Activated B cell treated with CpG ODN at 0.5 μM for 24 hours (primary cell): ENCODE measurements around the gene RHD. TPM values are rescaled to one million over a fixed set of nuclear protein-coding genes. Genes with fewer than 3 reads are reported as not detected.

Experiments
- ATAC-seq: fragments of 200-7000 bp; cut with Tn5 transposase; one replicate; pipeline ENCODE4 v1.10.0; 2021; ENCODE audit warnings: low read depth, mild to moderate bottlenecking, moderate library complexity
- CTCF ChIA-PET: fragments of 350-600 bp; sonication (Branson Sonifier 250); formaldehyde crosslinking; loops from one replicate; lab custom pipeline; 2021; ENCODE audit warnings: antibody characterized with exemption; lab: Charles Lee
- POLR2A ChIA-PET: fragments of 350-600 bp; sonication (Branson Sonifier 250); formaldehyde crosslinking; loops from one replicate; lab custom pipeline; 2021; ENCODE audit warnings: antibody characterized with exemption; lab: Charles Lee
- DNase-seq: peaks from one replicate; pipeline ENCODE4 v3.0.0; 2022
- H3K27ac Mint-ChIP-seq: one replicate; pipeline ENCODE4 v1.8.0; 2020; ENCODE audit warnings: mixed read lengths
- H3K27me3 Mint-ChIP-seq: one replicate; pipeline ENCODE4 v1.8.0; 2021; ENCODE audit warnings: mixed read lengths
- H3K36me3 Mint-ChIP-seq: one replicate; pipeline ENCODE4 v1.8.0; 2021; ENCODE audit warnings: low read depth, mixed read lengths
- H3K4me1 Mint-ChIP-seq: one replicate; pipeline ENCODE4 v1.8.0; 2021; ENCODE audit warnings: mixed read lengths
- H3K4me3 Mint-ChIP-seq: one replicate; pipeline ENCODE4 v1.8.0; 2020; ENCODE audit warnings: mild to moderate bottlenecking, mixed read lengths
- H3K9me3 Mint-ChIP-seq: one replicate; pipeline ENCODE4 v1.8.0; 2020; ENCODE audit warnings: mixed read lengths
- CTCF ChIP-seq: fragments of 200-600 bp; IDR thresholded peaks from one replicate; pipeline ENCODE4 v1.8.0; 2022; ENCODE audit warnings: antibody characterized with exemption, mild to moderate bottlenecking
- intact Hi-C: fragments of 100-400 bp; cut with micrococcal nuclease; formaldehyde crosslinking; loops from one replicate; pipeline ENCODE4 v1.15.1; 2024
- total RNA-seq: library from RNA; stranded (reverse); gene quantifications from 2 replicates; pipeline ENCODE4 v1.2.3, GENCODE V29; 2022

Gene RHD
- total RNA-seq, 1 donor from 2014 or later, result not detected

GRCh38 chr1:25338986-25339385 lies 66.7 kb downstream of the RHD start:
- TF ChIP-seq CTCF, result no peak
- Mint-ChIP-seq H3K4me1 (peaks cover 46% of the 10 kb centered on the region), H3K36me3 (peaks cover 32% of the 10 kb centered on the region), H3K27me3 (no peaks in the 10 kb centered on the region), H3K27ac (peak overlapping the region; percentile 94), H3K4me3 (peak overlapping the region; percentile 95), H3K9me3 (no peaks in the 10 kb centered on the region)
- CTCF ChIA-PET, result no interaction called here
- ATAC-seq (no peak), DNase-seq (no peak)
- intact Hi-C loops, result loop anchor here (2.0 kb wide), 3 partner anchors 92 to 480 kb away; partner anchors contain the start of genes MACO1, MTFR1L and RSRP1
- POLR2A ChIA-PET, result interaction anchor here (0.6 to 2.6 kb wide), 7 partner anchors 10 to 1995 kb away, joined by 3 to 11 read pairs (median 5); partner anchors contain the start of genes HNRNPR, RSRP1 and SYF2

- H3K4me1 Mint-ChIP-seq, result peaks cover 35% of the 10 kb centered on the region
- ATAC-seq (no peak), DNase-seq (no peak)
- TF ChIP-seq CTCF, result no peak
- no peaks in the 10 kb centered on the region for H3K27me3 Mint-ChIP-seq
- H3K4me3 Mint-ChIP-seq, result no peak overlapping the region
- intact Hi-C loops, result no loop called here
- H3K9me3 Mint-ChIP-seq, result no peaks in the 10 kb centered on the region
- H3K36me3 Mint-ChIP-seq, result peaks cover 47% of the 10 kb centered on the region
- ChIA-PET POLR2A (no interaction called here), CTCF (no interaction called here)
- H3K27ac Mint-ChIP-seq, result no peak overlapping the region
Observed at GRCh38 chr1:25341746-25342145, 69.4 kb downstream of the RHD start.

- Mint-ChIP-seq H3K27ac (no peak overlapping the region), H3K36me3 (peaks cover 53% of the 10 kb centered on the region), H3K4me3 (no peak overlapping the region), H3K9me3 (no peaks in the 10 kb centered on the region), H3K4me1 (peaks cover 33% of the 10 kb centered on the region), H3K27me3 (no peaks in the 10 kb centered on the region)
- CTCF ChIA-PET, result no interaction called here
- intact Hi-C loops, result no loop called here
- DNase-seq (no peak), ATAC-seq (no peak)
- TF ChIP-seq CTCF, result no peak
- POLR2A ChIA-PET, result no interaction called here
Observed at GRCh38 chr1:25342846-25343245, 70.5 kb downstream of the RHD start.

GRCh38 chr1:25343872-25344271 lies 71.6 kb downstream of the RHD start:
- H3K4me1 Mint-ChIP-seq, result peaks cover 31% of the 10 kb centered on the region
- H3K4me3 Mint-ChIP-seq, result no peak overlapping the region
- intact Hi-C loops, result no loop called here
- H3K27me3 Mint-ChIP-seq, result no peaks in the 10 kb centered on the region
- H3K27ac Mint-ChIP-seq, result no peak overlapping the region
- ChIA-PET POLR2A (no interaction called here), CTCF (no interaction called here)
- no peaks in the 10 kb centered on the region for H3K9me3 Mint-ChIP-seq
- DNase-seq (no peak), ATAC-seq (no peak)
- no peak for TF ChIP-seq CTCF
- peaks cover 55% of the 10 kb centered on the region for H3K36me3 Mint-ChIP-seq

GRCh38 chr1:25347556-25347955 lies 75.2 kb downstream of the RHD start:
- no peak for ATAC-seq
- H3K36me3 Mint-ChIP-seq, result peaks cover 59% of the 10 kb centered on the region

More at GRCh38 chr1:25347556-25347955, 75.2 kb downstream of the RHD start:
- H3K4me3 Mint-ChIP-seq, result no peak overlapping the region
- no peak for DNase-seq
- ChIA-PET POLR2A (interaction anchor here (1.1 kb wide), 1 partner anchor 472 kb away, joined by 4 read pairs; the partner anchor contains the start of gene MTFR1L), CTCF (no interaction called here)
- H3K27ac Mint-ChIP-seq, result no peak overlapping the region
- H3K9me3 Mint-ChIP-seq, result no peaks in the 10 kb centered on the region
- intact Hi-C loops, result no loop called here
- no peak for TF ChIP-seq CTCF
- H3K4me1 Mint-ChIP-seq, result peaks cover 2% of the 10 kb centered on the region
- no peaks in the 10 kb centered on the region for H3K27me3 Mint-ChIP-seq
